Measurements from ENCODE around the gene KBTBD12.

Gene KBTBD12

DNA sequence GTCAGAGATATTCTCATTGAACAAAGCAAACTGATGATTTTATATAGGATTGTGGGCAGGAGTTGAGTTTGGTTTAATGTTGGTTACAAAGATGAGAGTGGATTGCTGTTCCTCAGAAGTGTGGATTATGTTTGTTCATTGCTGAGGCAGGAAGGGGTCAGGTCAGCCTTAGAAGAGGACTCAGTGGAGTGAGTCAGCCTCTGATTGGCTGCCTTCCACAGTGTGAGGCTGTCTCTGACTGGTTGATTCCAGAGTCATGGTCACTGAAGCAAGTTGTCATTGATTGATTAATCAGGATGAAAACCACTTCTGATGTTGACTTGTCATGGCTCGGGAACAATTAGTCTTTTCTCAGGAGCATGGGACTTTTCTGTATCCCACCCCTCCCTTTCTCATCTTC is 36.2 kb downstream of the KBTBD12 start:
- Mint-ChIP-seq H3K4me1 (ENCODE audit: low read depth) (no peaks in the 10 kb centered on the region), H3K4me3 (no peak overlapping the region), H3K27ac (no peak overlapping the region), H3K27me3 (ENCODE audit: low read depth) (peaks cover 47% of the 10 kb centered on the region), H3K9me3 (no peaks in the 10 kb centered on the region), H3K36me3 (ENCODE audit: low read depth) (no peaks in the 10 kb centered on the region)
- DNase-seq (ENCODE audit: low spot score) = no peak

DNA sequence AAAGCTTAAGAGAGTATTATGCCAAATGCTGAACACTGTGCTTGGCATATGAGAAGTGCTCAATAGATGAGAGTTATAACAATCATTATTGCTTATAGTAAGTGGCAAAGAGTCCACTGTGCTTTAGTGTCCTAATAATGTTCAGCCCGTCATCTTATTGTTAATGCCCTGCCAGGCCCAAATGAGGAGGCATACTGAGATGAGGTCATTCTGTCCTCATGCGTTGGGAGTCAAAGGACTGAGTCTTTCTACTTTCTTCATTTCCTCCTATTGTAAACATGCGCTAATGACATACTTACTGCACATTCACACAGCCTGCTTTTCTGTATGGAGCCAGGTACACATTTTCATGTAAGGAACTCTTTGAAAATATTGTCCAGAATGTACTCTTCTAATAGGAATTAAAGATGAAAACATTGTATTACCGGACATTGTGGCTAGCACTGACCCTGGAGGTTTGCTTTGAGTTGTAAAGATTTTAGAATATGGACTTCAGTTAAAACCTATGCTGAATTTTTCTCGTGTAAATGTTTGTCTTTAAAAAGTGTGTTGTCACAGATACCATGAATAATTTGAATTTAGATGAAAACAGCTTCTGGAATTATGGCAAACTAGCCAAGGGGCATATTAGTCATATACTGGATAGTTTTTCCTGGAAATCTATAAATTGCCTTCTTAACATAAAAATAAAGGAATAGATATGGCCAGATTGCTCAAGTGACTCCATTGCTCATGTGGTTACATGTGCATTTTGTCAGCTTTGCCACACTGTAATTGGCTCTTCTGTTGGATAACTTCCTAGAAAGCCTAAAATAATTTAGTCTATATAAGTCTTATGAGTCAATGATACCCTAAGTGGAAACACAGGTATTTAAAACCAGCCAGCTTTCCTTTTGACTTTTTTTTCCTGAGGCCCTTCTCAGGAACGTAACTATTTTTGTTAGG is 38.3 kb downstream of the KBTBD12 start:
- H3K4me3 Mint-ChIP-seq = no peak overlapping the region
- no peaks in the 10 kb centered on the region for H3K36me3 Mint-ChIP-seq (ENCODE audit: low read depth)
- peaks cover 39% of the 10 kb centered on the region for H3K27me3 Mint-ChIP-seq (ENCODE audit: low read depth)
- no peaks in the 10 kb centered on the region for H3K4me1 Mint-ChIP-seq (ENCODE audit: low read depth)
- H3K9me3 Mint-ChIP-seq = no peaks in the 10 kb centered on the region
- no peak for DNase-seq (ENCODE audit: low spot score)
- no peak overlapping the region for H3K27ac Mint-ChIP-seq

DNA sequence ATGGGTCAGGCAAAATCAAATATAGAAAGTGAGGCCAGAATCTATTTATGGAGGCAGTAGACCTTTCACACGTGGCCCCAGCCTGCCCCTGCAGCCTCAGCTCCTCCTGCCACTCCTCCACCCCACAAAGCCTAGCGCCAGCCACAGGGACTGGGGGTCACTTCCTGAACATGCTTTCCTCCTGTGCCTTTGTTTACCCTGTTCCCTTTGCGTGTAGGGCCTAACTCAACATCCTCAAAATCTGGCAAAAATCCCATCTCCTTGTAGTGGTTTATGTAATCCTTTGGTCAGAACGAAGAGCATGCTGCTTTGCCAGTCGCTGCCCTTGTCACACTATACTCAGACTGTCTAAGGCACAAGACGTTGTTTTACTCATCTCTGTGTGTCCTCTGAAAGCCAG is 39.6 kb downstream of the KBTBD12 start:
- Mint-ChIP-seq H3K4me3 (no peak overlapping the region), H3K27me3 (ENCODE audit: low read depth) (peaks cover 42% of the 10 kb centered on the region), H3K9me3 (no peaks in the 10 kb centered on the region), H3K4me1 (ENCODE audit: low read depth) (no peaks in the 10 kb centered on the region), H3K36me3 (ENCODE audit: low read depth) (no peaks in the 10 kb centered on the region), H3K27ac (no peak overlapping the region)
- DNase-seq (ENCODE audit: low spot score) = no peak

DNA sequence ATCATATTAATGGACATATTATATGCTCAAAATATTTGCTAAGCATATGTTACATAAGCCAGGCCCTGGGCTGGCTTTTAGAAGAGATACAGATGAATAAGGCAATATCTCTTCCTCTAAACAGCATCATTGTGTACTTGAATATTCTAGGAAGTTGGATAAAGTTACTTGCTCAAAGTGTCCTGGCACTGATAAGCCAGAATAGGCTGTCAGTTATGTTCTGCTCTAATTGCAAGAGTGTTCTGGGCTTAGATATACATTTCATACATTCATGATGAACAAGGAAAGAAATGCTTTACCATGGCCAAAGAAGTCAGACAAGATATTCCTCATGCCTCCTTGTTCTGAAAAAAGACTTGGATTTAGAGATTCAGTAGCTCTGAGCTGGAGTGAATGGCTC is 40.7 kb downstream of the KBTBD12 start:
- H3K27me3 Mint-ChIP-seq (ENCODE audit: low read depth) = peaks cover 38% of the 10 kb centered on the region
- no peaks in the 10 kb centered on the region for H3K36me3 Mint-ChIP-seq (ENCODE audit: low read depth)
- DNase-seq (ENCODE audit: low spot score) = no peak
- no peak overlapping the region for H3K27ac Mint-ChIP-seq
- H3K4me1 Mint-ChIP-seq (ENCODE audit: low read depth) = no peaks in the 10 kb centered on the region
- no peak overlapping the region for H3K4me3 Mint-ChIP-seq
- no peaks in the 10 kb centered on the region for H3K9me3 Mint-ChIP-seq

GRCh38 chr3:127959041-127959440 is 44.0 kb downstream of the KBTBD12 start:
- Mint-ChIP-seq H3K4me3 (no peak overlapping the region), H3K27ac (no peak overlapping the region), H3K4me1 (ENCODE audit: low read depth) (no peaks in the 10 kb centered on the region), H3K27me3 (ENCODE audit: low read depth) (peaks cover 33% of the 10 kb centered on the region), H3K36me3 (ENCODE audit: low read depth) (no peaks in the 10 kb centered on the region), H3K9me3 (no peaks in the 10 kb centered on the region)
- no peak for DNase-seq (ENCODE audit: low spot score)

- Mint-ChIP-seq H3K27me3 (ENCODE audit: low read depth) (peaks cover 27% of the 10 kb centered on the region), H3K36me3 (ENCODE audit: low read depth) (no peaks in the 10 kb centered on the region), H3K27ac (no peak overlapping the region), H3K4me3 (no peak overlapping the region), H3K9me3 (no peaks in the 10 kb centered on the region), H3K4me1 (ENCODE audit: low read depth) (no peaks in the 10 kb centered on the region)
- no peak for DNase-seq (ENCODE audit: low spot score)
These were observed 44.8 kb downstream of the KBTBD12 start for GRCh38 chr3:127959873-127960272.

DNA sequence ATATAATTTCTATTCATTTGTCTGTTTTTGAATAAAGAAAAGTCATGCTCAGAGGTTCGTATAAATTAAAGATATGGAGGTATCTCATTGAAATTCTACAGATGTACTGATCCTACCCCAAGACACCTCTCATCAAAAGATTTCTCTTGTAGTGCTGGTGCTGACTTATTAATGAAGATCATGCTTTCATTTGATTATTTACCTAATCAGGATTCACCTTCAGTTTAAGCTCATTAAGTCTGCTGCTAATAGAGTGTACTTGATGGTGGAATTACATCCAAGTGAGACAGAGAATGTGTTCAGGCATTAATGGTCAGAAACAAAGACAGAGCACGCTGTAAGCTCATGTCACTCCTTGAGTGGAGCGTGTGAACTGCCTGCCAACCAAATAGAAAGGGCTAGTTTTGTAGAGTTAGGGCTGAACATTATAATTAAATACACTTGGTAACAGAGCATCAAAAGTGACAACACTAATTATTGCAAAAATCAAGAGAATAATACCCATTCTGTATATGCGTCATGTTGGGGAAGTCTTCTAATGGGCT is 45.5 kb downstream of the KBTBD12 start:
- Mint-ChIP-seq H3K27me3 (ENCODE audit: low read depth) (peaks cover 27% of the 10 kb centered on the region), H3K4me1 (ENCODE audit: low read depth) (no peaks in the 10 kb centered on the region), H3K9me3 (no peaks in the 10 kb centered on the region)

GRCh38 chr3:127961124-127961523 is 46.1 kb downstream of the KBTBD12 start:
- Mint-ChIP-seq H3K36me3 (ENCODE audit: low read depth) (no peaks in the 10 kb centered on the region), H3K27ac (no peak overlapping the region), H3K4me1 (ENCODE audit: low read depth) (no peaks in the 10 kb centered on the region), H3K9me3 (no peaks in the 10 kb centered on the region), H3K27me3 (ENCODE audit: low read depth) (peaks cover 29% of the 10 kb centered on the region), H3K4me3 (no peak overlapping the region)
- no peak for DNase-seq (ENCODE audit: low spot score)

More for the DNA sequence above, 45.5 kb downstream of the KBTBD12 start:
- no peak overlapping the region for H3K27ac Mint-ChIP-seq
- no peaks in the 10 kb centered on the region for H3K36me3 Mint-ChIP-seq (ENCODE audit: low read depth)
- no peak overlapping the region for H3K4me3 Mint-ChIP-seq
- DNase-seq (ENCODE audit: low spot score) = no peak

- Mint-ChIP-seq H3K27me3 (ENCODE audit: low read depth) (peaks cover 36% of the 10 kb centered on the region), H3K4me1 (ENCODE audit: low read depth) (no peaks in the 10 kb centered on the region), H3K9me3 (no peaks in the 10 kb centered on the region), H3K27ac (no peak overlapping the region), H3K36me3 (ENCODE audit: low read depth) (no peaks in the 10 kb centered on the region), H3K4me3 (no peak overlapping the region)
- no peak for DNase-seq (ENCODE audit: low spot score)
These were observed 46.9 kb downstream of the KBTBD12 start for GRCh38 chr3:127961963-127962362.

DNA sequence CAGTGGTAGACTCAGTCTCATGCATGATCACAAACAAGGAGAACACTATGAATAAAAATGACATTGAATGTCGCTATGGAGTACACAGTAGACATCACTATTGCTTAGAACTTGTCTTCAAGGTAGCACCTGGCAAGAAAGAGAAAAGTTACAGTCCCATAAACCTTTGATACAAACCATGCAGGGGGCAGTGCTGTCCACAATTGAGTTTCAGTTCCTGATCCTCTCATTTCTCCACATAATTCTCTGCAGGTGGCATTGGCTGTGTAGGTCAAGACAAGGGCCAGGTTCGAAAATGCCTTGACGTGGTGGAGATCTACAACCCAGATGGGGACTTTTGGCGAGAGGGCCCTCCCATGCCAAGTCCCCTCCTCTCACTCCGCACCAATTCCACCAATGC is 47.9 kb downstream of the KBTBD12 start:
- Mint-ChIP-seq H3K27me3 (ENCODE audit: low read depth) (peaks cover 35% of the 10 kb centered on the region), H3K4me3 (no peak overlapping the region), H3K9me3 (no peaks in the 10 kb centered on the region), H3K4me1 (ENCODE audit: low read depth) (no peaks in the 10 kb centered on the region), H3K36me3 (ENCODE audit: low read depth) (no peaks in the 10 kb centered on the region), H3K27ac (no peak overlapping the region)
- no peak for DNase-seq (ENCODE audit: low spot score)

DNA sequence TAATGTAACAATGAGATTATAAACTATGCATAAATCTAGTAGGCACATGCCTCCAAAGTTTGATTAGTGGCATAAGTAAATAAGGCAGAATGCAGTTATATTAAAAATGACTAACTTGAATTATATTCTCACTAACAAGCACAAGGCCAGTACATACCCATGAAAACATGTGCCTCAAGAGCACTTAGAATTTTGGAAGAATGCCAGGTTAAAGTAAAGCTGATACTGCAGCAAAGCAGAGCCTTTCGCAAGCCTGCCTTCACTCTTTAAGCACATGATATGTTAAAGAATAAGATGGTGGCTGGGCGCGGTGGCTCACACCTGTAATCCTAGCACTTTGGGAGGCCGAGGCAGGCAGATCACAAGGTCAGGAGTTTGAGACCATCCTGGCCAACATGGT is 49.0 kb downstream of the KBTBD12 start:
- Mint-ChIP-seq H3K27ac (no peak overlapping the region), H3K4me3 (no peak overlapping the region), H3K9me3 (no peaks in the 10 kb centered on the region), H3K4me1 (ENCODE audit: low read depth) (no peaks in the 10 kb centered on the region), H3K36me3 (ENCODE audit: low read depth) (no peaks in the 10 kb centered on the region), H3K27me3 (ENCODE audit: low read depth) (peaks cover 38% of the 10 kb centered on the region)
- DNase-seq (ENCODE audit: low spot score) = no peak

DNA sequence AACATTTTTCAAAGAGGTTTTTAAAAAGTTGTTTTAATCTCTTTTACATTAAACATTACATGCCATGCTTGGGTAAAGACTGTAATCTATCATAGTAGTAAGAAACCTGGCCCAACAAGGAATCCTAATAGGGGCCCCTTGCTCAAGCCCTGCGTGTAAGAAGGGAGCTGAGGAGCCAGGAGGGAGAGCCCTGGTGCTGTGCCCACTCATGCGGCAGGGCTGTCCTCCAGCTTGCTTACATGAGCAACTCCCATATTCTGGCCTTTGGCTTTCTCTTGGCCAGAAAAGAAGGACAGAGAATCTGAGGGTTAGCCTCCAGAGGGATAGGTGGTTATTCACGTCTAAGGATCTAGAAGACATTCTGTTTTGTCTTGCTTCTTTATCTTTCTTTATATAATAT is 49.8 kb downstream of the KBTBD12 start:
- H3K4me3 Mint-ChIP-seq = no peak overlapping the region
- H3K4me1 Mint-ChIP-seq (ENCODE audit: low read depth) = no peaks in the 10 kb centered on the region
- H3K36me3 Mint-ChIP-seq (ENCODE audit: low read depth) = no peaks in the 10 kb centered on the region
- H3K27ac Mint-ChIP-seq = no peak overlapping the region
- H3K27me3 Mint-ChIP-seq (ENCODE audit: low read depth) = peaks cover 38% of the 10 kb centered on the region
- no peaks in the 10 kb centered on the region for H3K9me3 Mint-ChIP-seq
- no peak for DNase-seq (ENCODE audit: low spot score)

GRCh38 chr3:127967316-127967715 is 52.3 kb downstream of the KBTBD12 start:
- Mint-ChIP-seq H3K27ac (no peak overlapping the region), H3K4me1 (ENCODE audit: low read depth) (no peaks in the 10 kb centered on the region), H3K9me3 (no peaks in the 10 kb centered on the region), H3K4me3 (no peak overlapping the region), H3K36me3 (ENCODE audit: low read depth) (no peaks in the 10 kb centered on the region), H3K27me3 (ENCODE audit: low read depth) (peaks cover 36% of the 10 kb centered on the region)
- DNase-seq (ENCODE audit: low spot score) = no peak

DNA sequence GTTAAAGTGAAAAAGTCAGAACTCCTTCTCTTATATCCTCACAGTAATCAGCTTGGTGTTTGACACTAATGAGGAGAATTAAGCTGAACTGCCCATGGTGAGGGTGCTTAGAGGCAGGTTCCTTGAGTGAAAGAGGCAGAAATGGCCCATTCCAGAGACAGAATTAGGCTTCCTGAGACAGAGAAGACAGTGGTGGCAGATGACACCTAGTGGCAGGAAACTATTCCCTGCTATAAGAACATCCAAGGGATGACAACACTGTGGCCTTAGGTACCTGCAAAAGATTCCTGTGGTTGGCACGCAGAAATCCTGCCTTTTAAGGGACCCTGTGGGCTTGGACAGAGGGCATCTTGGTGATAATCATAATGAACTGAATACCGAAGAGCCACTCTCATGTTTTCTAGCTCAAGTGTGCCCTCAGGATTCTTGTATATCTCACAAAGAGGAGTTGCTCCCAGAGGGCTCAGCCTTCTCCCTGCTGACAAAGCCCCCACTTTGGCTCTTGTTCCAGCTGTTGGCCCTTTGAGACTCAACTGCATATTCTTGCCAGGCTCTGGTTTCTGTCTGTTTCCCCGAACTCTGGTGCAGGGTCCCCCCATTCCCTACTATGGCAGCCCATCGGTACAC is 56.0 kb downstream of the KBTBD12 start:
- peaks cover 36% of the 10 kb centered on the region for H3K27me3 Mint-ChIP-seq (ENCODE audit: low read depth)
- H3K4me3 Mint-ChIP-seq = no peak overlapping the region
- H3K9me3 Mint-ChIP-seq = no peaks in the 10 kb centered on the region
- H3K27ac Mint-ChIP-seq = no peak overlapping the region
- no peaks in the 10 kb centered on the region for H3K36me3 Mint-ChIP-seq (ENCODE audit: low read depth)
- H3K4me1 Mint-ChIP-seq (ENCODE audit: low read depth) = no peaks in the 10 kb centered on the region
- DNase-seq (ENCODE audit: low spot score) = no peak

Data from T-helper 2 cell treated with Interferon-gamma antibody and Interleukin-4, amounts not matched to agents 5 μg/mL and 100 μg/mL, for 36 hours (primary cell).